Fibroblast of lung (primary cell): ENCODE results near the gene GIT2.

ENCODE experiments used
- EZH2 ChIP-seq: IDR thresholded peaks from 2 replicates; pipeline ENCODE4 v1.5.1; 2012; ENCODE audit warnings: low read length, control low read depth, mild to moderate bottlenecking; ENCODE audit errors: missing control alignments
- TF ChIP-seq, protein P1 (sequence below), 2 donors: IDR thresholded peaks in 1 of 2; conservative IDR thresholded peaks in 1 of 2; 1 replicate in 1 of 2; 2 replicates in 1 of 2; pipeline ENCODE4 v1.5.1; 2011 to 2012; ENCODE audit warnings: low read length in 2 of 2, control low read depth in 1 of 2, inconsistent platforms in 1 of 2, low read depth in 1 of 2, mild to moderate bottlenecking in 1 of 2

DNA sequence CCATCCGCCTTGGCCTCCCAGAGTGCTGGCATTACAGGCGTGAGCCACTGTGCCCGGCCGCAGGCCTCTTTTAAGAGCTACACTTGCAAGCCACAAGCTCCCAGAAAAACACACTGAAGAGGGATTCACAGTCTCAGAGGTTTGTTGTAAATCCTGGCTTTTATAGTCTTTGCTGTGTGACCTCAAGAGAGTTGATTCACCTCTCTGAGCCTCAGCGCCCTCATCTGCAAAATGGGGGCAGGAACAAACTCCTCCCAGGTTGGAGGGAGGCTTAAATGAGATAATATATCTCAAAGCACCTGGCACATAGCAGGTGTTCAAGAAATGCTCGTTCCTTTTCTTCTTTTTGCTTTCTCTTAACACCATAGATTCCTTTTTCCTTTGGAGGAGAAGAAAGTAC, 100.0 kb downstream of the GIT2 start:
- TF ChIP-seq, protein P1, sequence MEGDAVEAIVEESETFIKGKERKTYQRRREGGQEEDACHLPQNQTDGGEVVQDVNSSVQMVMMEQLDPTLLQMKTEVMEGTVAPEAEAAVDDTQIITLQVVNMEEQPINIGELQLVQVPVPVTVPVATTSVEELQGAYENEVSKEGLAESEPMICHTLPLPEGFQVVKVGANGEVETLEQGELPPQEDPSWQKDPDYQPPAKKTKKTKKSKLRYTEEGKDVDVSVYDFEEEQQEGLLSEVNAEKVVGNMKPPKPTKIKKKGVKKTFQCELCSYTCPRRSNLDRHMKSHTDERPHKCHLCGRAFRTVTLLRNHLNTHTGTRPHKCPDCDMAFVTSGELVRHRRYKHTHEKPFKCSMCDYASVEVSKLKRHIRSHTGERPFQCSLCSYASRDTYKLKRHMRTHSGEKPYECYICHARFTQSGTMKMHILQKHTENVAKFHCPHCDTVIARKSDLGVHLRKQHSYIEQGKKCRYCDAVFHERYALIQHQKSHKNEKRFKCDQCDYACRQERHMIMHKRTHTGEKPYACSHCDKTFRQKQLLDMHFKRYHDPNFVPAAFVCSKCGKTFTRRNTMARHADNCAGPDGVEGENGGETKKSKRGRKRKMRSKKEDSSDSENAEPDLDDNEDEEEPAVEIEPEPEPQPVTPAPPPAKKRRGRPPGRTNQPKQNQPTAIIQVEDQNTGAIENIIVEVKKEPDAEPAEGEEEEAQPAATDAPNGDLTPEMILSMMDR (conservative IDR thresholded peaks at IDR 0.05 in 1 of 2, IDR thresholded peaks at IDR 0.05 in 1 of 2; ENCODE audit: low read depth in 1 of 2, low read length in 2 of 2) = no peak
- no peak for TF ChIP-seq EZH2
